ENCODE data around the gene SLC9A6.

SLC9A6 gene

GRCh38 chrX:136061286-136061685, 76.1 kb downstream of the SLC9A6 start:
- no peaks in the 10 kb centered on the region for H3K9me3 ChIP-seq
- H3K36me3 ChIP-seq, result no peaks in the 10 kb centered on the region
- no peaks in the 10 kb centered on the region for H3K4me1 ChIP-seq
- no peak overlapping the region for H3K4me3 ChIP-seq (ENCODE audit: low read depth, low read length)
- no peak for DNase-seq
- TF ChIP-seq, protein P1, sequence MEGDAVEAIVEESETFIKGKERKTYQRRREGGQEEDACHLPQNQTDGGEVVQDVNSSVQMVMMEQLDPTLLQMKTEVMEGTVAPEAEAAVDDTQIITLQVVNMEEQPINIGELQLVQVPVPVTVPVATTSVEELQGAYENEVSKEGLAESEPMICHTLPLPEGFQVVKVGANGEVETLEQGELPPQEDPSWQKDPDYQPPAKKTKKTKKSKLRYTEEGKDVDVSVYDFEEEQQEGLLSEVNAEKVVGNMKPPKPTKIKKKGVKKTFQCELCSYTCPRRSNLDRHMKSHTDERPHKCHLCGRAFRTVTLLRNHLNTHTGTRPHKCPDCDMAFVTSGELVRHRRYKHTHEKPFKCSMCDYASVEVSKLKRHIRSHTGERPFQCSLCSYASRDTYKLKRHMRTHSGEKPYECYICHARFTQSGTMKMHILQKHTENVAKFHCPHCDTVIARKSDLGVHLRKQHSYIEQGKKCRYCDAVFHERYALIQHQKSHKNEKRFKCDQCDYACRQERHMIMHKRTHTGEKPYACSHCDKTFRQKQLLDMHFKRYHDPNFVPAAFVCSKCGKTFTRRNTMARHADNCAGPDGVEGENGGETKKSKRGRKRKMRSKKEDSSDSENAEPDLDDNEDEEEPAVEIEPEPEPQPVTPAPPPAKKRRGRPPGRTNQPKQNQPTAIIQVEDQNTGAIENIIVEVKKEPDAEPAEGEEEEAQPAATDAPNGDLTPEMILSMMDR (IDR thresholded peaks at IDR 0.05; ENCODE audit: low read depth, low read length), result no peak
- no peaks in the 10 kb centered on the region for H3K27me3 ChIP-seq

- H3K9me3 ChIP-seq, result no peaks in the 10 kb centered on the region
- TF ChIP-seq, protein P1 (IDR thresholded peaks at IDR 0.05; ENCODE audit: low read depth, low read length), result no peak
- H3K27me3 ChIP-seq, result no peaks in the 10 kb centered on the region
- no peaks in the 10 kb centered on the region for H3K36me3 ChIP-seq
- H3K4me3 ChIP-seq (ENCODE audit: low read depth, low read length), result no peak overlapping the region
- DNase-seq, result no peak
- no peaks in the 10 kb centered on the region for H3K4me1 ChIP-seq
Observed at GRCh38 chrX:136061696-136062095, 76.5 kb downstream of the SLC9A6 start.

DNA sequence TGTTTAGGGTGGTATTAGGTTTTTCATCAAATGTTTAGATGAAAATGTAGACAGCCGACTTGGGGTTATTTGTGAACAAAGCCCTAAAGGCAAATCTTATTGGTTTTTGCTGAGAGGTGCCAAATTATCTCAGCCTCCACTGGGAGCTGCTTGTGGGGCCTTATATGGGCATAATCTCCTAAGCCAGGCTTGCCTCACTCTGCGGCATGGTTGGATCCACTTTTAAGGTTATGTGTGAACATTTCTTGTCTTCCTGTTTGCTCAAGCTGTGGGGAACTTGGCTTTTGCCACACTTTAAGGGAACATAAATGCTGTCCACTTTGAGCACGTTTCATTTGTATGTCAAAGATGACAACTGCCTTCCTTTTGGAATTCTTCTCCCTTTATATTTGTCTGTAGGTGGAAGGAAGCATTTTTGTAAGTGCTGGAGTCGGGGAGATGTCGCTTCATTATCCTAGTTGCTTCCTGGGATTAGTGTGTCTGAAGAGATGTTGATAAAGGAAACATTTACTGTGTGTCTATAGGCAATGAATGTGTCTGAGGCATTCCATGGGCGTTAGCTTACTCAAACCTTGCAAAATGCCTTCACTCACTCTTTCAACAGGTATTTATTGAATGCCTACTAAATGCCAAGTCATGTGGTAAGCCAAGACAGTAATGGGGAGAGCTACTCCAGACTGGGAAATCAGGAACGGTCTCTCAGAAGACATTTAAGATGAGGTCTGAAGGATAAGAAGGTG, 78.3 kb downstream of the SLC9A6 start:
- no peak for DNase-seq
- H3K27me3 ChIP-seq, result no peaks in the 10 kb centered on the region
- no peaks in the 10 kb centered on the region for H3K9me3 ChIP-seq
- H3K4me3 ChIP-seq (ENCODE audit: low read depth, low read length), result no peak overlapping the region
- TF ChIP-seq, protein P1 (IDR thresholded peaks at IDR 0.05; ENCODE audit: low read depth, low read length), result no peak
- H3K36me3 ChIP-seq, result no peaks in the 10 kb centered on the region
- no peaks in the 10 kb centered on the region for H3K4me1 ChIP-seq

- no peaks in the 10 kb centered on the region for H3K27me3 ChIP-seq
- TF ChIP-seq, protein P1 (IDR thresholded peaks at IDR 0.05; ENCODE audit: low read depth, low read length), result no peak
- no peak overlapping the region for H3K4me3 ChIP-seq (ENCODE audit: low read depth, low read length)
- no peak for DNase-seq
- no peaks in the 10 kb centered on the region for H3K4me1 ChIP-seq
- H3K9me3 ChIP-seq, result no peaks in the 10 kb centered on the region
- H3K36me3 ChIP-seq, result no peaks in the 10 kb centered on the region
Observed at GRCh38 chrX:136064661-136065043, 79.4 kb downstream of the SLC9A6 start.

DNA sequence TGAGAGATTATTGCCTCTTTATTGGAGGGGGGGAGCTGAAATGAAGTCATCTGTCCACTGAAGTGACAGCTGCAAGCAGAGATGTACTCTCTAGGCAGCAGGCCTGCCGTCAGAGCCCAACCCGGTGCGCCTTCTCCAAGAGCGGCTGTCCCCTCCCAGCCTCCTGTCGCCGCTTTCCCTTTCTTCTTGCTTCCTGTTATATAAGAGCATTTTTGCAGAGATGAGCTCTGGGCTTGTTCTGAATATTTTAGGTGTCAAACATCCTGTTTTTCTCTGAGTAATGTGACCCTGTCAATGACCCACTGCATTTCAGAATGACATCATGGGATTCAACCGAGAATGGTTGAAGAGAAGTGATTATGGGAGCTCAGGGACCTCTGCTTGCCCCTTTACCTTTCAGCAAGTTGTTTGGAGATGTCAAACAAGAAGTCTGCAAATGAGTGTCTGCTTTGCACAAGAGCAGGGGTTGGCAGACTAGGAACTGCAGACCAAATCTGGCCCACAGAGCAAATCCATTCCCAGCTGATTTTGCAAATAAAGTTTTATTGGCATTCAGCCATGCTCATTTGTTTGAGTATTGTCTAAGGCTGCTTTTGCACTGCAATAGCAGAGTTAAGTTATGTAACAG, 79.9 kb downstream of the SLC9A6 start:
- Histone ChIP-seq H3K4me3 (ENCODE audit: low read depth, low read length) (no peak overlapping the region), H3K4me1 (no peaks in the 10 kb centered on the region), H3K9me3 (no peaks in the 10 kb centered on the region), H3K36me3 (no peaks in the 10 kb centered on the region), H3K27me3 (no peaks in the 10 kb centered on the region)
- DNase-seq, result no peak
- TF ChIP-seq, protein P1 (IDR thresholded peaks at IDR 0.05; ENCODE audit: low read depth, low read length), result no peak

GRCh38 chrX:136067097-136067496, 81.9 kb downstream of the SLC9A6 start:
- TF ChIP-seq, protein P1 (IDR thresholded peaks at IDR 0.05; ENCODE audit: low read depth, low read length), result no peak
- no peaks in the 10 kb centered on the region for H3K36me3 ChIP-seq
- H3K4me3 ChIP-seq (ENCODE audit: low read depth, low read length), result no peak overlapping the region
- no peak for DNase-seq
- H3K27me3 ChIP-seq, result no peaks in the 10 kb centered on the region
- H3K9me3 ChIP-seq, result no peaks in the 10 kb centered on the region
- H3K4me1 ChIP-seq, result no peaks in the 10 kb centered on the region
